Measurements from ENCODE around the gene MEOX2. TPM values are rescaled to one million over a fixed set of nuclear protein-coding genes. Genes with fewer than 3 reads are reported as not detected.

The MEOX2 gene
- total RNA-seq, 1 donor from 2014 or later, result 24.8 TPM

DNA sequence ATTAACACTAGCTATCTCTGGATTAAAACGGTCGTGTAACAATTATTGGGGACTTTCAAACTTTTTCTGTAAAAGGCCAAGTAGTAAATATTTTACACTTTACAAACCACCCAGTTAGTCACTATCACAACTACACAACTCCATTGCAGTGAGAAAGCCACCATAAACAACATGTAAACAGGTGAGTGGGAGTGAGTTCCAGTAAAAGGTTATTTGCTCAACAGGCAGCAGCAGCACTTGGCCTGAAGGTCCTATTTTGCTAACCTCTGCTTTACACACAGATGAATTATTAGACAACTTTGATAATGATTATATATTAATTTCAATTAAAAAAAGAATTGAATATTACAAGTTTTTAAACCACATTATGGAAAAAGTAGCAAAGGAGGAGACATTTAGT, 108.9 kb downstream of the MEOX2 start:
- Mint-ChIP-seq H3K4me3 (ENCODE audit: unreplicated experiment) (no peak overlapping the region), H3K27me3 (ENCODE audit: unreplicated experiment) (no peaks in the 10 kb centered on the region), H3K9me3 (ENCODE audit: unreplicated experiment) (peaks cover 4% of the 10 kb centered on the region), H3K36me3 (ENCODE audit: unreplicated experiment) (peaks cover 2% of the 10 kb centered on the region), H3K27ac (ENCODE audit: unreplicated experiment) (peak overlapping the region; percentile 76), H3K4me1 (ENCODE audit: unreplicated experiment) (peaks cover 15% of the 10 kb centered on the region)
- DNase-seq (ENCODE audit: extremely low spot score, unreplicated experiment), result no peak
- TF ChIP-seq CTCF (IDR thresholded peaks at IDR 0.05), result no peak

DNA sequence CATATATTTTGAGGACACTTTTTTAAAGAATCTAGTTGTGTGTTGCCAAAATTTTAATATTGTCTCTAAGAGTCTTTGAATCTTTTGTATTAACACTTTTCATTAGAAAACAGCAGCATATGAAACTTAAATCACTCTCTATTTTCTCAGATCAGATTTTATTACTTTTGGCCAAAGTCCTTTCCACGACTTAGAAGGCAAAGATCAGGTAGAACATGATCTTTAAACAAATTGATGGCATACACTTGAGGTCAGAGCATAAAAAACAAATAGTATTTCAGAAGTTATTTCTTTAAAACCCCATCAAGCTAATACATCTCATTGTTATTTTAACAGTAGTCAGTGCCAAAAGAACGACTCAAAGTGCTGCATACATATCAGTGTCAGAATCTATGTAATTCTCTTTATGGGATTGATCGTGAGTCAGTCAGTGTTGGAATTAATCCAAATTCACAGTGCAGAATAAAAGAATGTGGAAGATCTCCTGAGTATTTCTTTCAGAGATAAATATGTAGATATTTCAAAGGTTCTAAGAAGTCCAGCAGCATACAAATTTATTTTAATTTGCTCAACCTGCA, 115.1 kb downstream of the MEOX2 start:
- Mint-ChIP-seq H3K27ac (ENCODE audit: unreplicated experiment) (peak overlapping the region; percentile 70), H3K36me3 (ENCODE audit: unreplicated experiment) (no peaks in the 10 kb centered on the region), H3K9me3 (ENCODE audit: unreplicated experiment) (peaks cover 3% of the 10 kb centered on the region), H3K27me3 (ENCODE audit: unreplicated experiment) (no peaks in the 10 kb centered on the region), H3K4me3 (ENCODE audit: unreplicated experiment) (no peak overlapping the region), H3K4me1 (ENCODE audit: unreplicated experiment) (peaks cover 36% of the 10 kb centered on the region)
- TF ChIP-seq CTCF (IDR thresholded peaks at IDR 0.05), result no peak
- DNase-seq (ENCODE audit: extremely low spot score, unreplicated experiment), result no peak

GRCh38 chr7:15567652-15568051, 118.8 kb downstream of the MEOX2 start:
- TF ChIP-seq CTCF (IDR thresholded peaks at IDR 0.05), result no peak
- H3K9me3 Mint-ChIP-seq (ENCODE audit: unreplicated experiment), result no peaks in the 10 kb centered on the region
- no peak overlapping the region for H3K27ac Mint-ChIP-seq (ENCODE audit: unreplicated experiment)
- DNase-seq (ENCODE audit: extremely low spot score, unreplicated experiment), result no peak
- H3K4me3 Mint-ChIP-seq (ENCODE audit: unreplicated experiment), result no peak overlapping the region
- H3K4me1 Mint-ChIP-seq (ENCODE audit: unreplicated experiment), result peaks cover 37% of the 10 kb centered on the region
- no peaks in the 10 kb centered on the region for H3K27me3 Mint-ChIP-seq (ENCODE audit: unreplicated experiment)
- no peaks in the 10 kb centered on the region for H3K36me3 Mint-ChIP-seq (ENCODE audit: unreplicated experiment)

- no peak for TF ChIP-seq CTCF (IDR thresholded peaks at IDR 0.05)
- H3K9me3 Mint-ChIP-seq (ENCODE audit: unreplicated experiment), result no peaks in the 10 kb centered on the region
- no peak for DNase-seq (ENCODE audit: extremely low spot score, unreplicated experiment)
- no peaks in the 10 kb centered on the region for H3K36me3 Mint-ChIP-seq (ENCODE audit: unreplicated experiment)
- H3K27ac Mint-ChIP-seq (ENCODE audit: unreplicated experiment), result no peak overlapping the region
- H3K4me3 Mint-ChIP-seq (ENCODE audit: unreplicated experiment), result no peak overlapping the region
- H3K4me1 Mint-ChIP-seq (ENCODE audit: unreplicated experiment), result peaks cover 37% of the 10 kb centered on the region
- no peaks in the 10 kb centered on the region for H3K27me3 Mint-ChIP-seq (ENCODE audit: unreplicated experiment)
Observed at GRCh38 chr7:15567036-15567435, 119.4 kb downstream of the MEOX2 start.

DNA sequence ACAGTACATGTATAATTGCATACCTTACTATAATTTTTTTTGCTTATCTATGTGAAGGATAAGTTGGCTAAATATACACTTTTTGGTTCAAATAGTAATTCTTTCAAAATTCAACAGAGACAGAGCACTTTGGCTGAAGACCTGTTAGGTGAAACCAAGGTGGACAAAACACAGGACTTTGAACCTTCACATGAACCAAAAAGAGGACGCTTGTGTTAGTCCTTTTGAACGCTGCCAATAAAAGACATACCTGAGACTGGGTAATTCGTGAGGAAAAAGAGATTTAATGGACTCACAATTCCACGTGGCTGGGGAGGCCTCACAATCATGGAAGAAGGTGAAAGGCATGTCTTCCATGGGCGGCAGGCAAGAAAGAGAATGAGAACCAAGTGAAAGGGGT, 120.0 kb downstream of the MEOX2 start:
- no peak overlapping the region for H3K27ac Mint-ChIP-seq (ENCODE audit: unreplicated experiment)
- no peaks in the 10 kb centered on the region for H3K9me3 Mint-ChIP-seq (ENCODE audit: unreplicated experiment)
- DNase-seq (ENCODE audit: extremely low spot score, unreplicated experiment), result no peak
- H3K4me3 Mint-ChIP-seq (ENCODE audit: unreplicated experiment), result no peak overlapping the region
- peaks cover 37% of the 10 kb centered on the region for H3K4me1 Mint-ChIP-seq (ENCODE audit: unreplicated experiment)
- H3K27me3 Mint-ChIP-seq (ENCODE audit: unreplicated experiment), result no peaks in the 10 kb centered on the region
- TF ChIP-seq CTCF (IDR thresholded peaks at IDR 0.05), result no peak
- no peaks in the 10 kb centered on the region for H3K36me3 Mint-ChIP-seq (ENCODE audit: unreplicated experiment)
